HepG2 (cell line): ENCODE results near the gene IDH3G. TPM values are rescaled to one million over a fixed set of nuclear protein-coding genes. Genes with fewer than 3 reads are reported as not detected.

Experiments used
- ATAC-seq: fragments of 200-7000 bp; cut with Tn5 transposase; 3 replicates; pipeline ENCODE4 v1.9.1; 2020; ENCODE audit warnings: mild to moderate bottlenecking, moderate library complexity
- BruUV-seq: library from RNA; stranded (reverse); fragments of 400-500 nt; replicated peaks from 2 replicates; lab custom pipeline; 2021; lab: Mats Ljungman, UMichigan
- CTCF ChIA-PET: fragments of 300-600 bp; formaldehyde crosslinking; extraction: SDS; loops from one replicate; lab custom pipeline; 2021; ENCODE audit warnings: low total read pairs, inconsistent platforms, low intra/inter-chr PET ratio; lab: Yijun Ruan, JAX
- POLR2A ChIA-PET: fragments of 350-600 bp; sonication (Branson Sonifier 250); formaldehyde crosslinking; loops from one replicate; lab custom pipeline; 2020; ENCODE audit warnings: antibody characterized with exemption, inconsistent platforms; lab: Yijun Ruan, JAX
- DNase-seq: peaks from one replicate; pipeline ENCODE4 v3.0.0-alpha.2; 2015; ENCODE audit warnings: low spot score
- FAIRE-seq: peaks from 3 replicates; lab custom pipeline; 2011; peaks lifted over from hg19 to GRCh38; lab: Jason Lieb, UNC
- H2AFZ ChIP-seq: one replicate; pipeline ENCODE4 v1.6.1; 2011; ENCODE audit warnings: low read length, inconsistent platforms
- H3K27ac ChIP-seq: fragments of 300-600 bp; 3 replicates; pipeline ENCODE4 v1.8.0; 2011; ENCODE audit warnings: mixed run types, mild to moderate bottlenecking, mixed read lengths, low read length, inconsistent platforms; ENCODE audit not compliant: insufficient read depth; ENCODE audit errors: extremely low read length
- H3K27me3 ChIP-seq, 2 experiments: fragments of 200-600 bp in 1 of 2; 2 replicates in 1 of 2; 3 replicates in 1 of 2; pipeline versions ENCODE4 v1.6.0 to v1.8.0; 2011; ENCODE audit warnings: low read length in 2 of 2, mild to moderate bottlenecking in 2 of 2, moderate library complexity in 2 of 2, inconsistent platforms in 1 of 2; ENCODE audit not compliant: insufficient read depth in 2 of 2, control insufficient read depth in 1 of 2
- H3K36me3 ChIP-seq, 2 experiments: fragments of 200-600 bp in 1 of 2; replicated peaks in 1 of 2; 2 replicates in 1 of 2; 3 replicates in 1 of 2; pipeline versions ENCODE4 v1.5.1 to v1.8.0; 2011; ENCODE audit warnings: low read length in 2 of 2, inconsistent platforms in 1 of 2; ENCODE audit not compliant: insufficient read depth in 2 of 2, control insufficient read depth in 1 of 2
- H3K4me1 ChIP-seq: 2 replicates; pipeline ENCODE4 v1.5.1; 2012; ENCODE audit warnings: low read length, inconsistent platforms; ENCODE audit not compliant: insufficient read depth
- H3K4me2 ChIP-seq: 2 replicates; pipeline ENCODE4 v1.6.0; 2011; ENCODE audit warnings: low read depth, low read length, inconsistent platforms
- H3K4me3 ChIP-seq, 3 experiments: fragments of 200-600 bp in 1 of 3; sonication (generic), shearing (Covaris generic) in 1 of 3; replicated peaks in 1 of 3; 2 replicates each; pipeline ENCODE4 v1.5.1; 2011 to 2016; ENCODE audit warnings: low read length in 3 of 3, inconsistent platforms in 2 of 3, low read depth in 2 of 3, mild to moderate bottlenecking in 2 of 3, control low read depth in 1 of 3, mixed read lengths in 1 of 3; ENCODE audit not compliant: insufficient read depth in 1 of 3
- H3K79me2 ChIP-seq: one replicate; pipeline ENCODE4 v1.6.1; 2011; ENCODE audit warnings: low read length, inconsistent platforms; ENCODE audit not compliant: insufficient read depth
- H3K9ac ChIP-seq: 2 replicates; pipeline ENCODE4 v1.6.0; 2011; ENCODE audit warnings: mild to moderate bottlenecking, low read depth, low read length, inconsistent platforms; ENCODE audit not compliant: insufficient read depth
- H3K9me3 ChIP-seq: 2 replicates; pipeline ENCODE4 v1.5.1; 2012; ENCODE audit warnings: mild to moderate bottlenecking, low read length
- H4K20me1 ChIP-seq: 2 replicates; pipeline ENCODE4 v1.6.0; 2011; ENCODE audit warnings: inconsistent platforms, mild to moderate bottlenecking, low read length, moderate library complexity; ENCODE audit not compliant: insufficient read depth
- AGO2 ChIP-seq: fragments of 200-400 bp; formaldehyde crosslinking; optimal IDR thresholded peaks from 2 replicates; pipeline ENCODE3; 2017; ENCODE audit warnings: mild to moderate bottlenecking, low read depth, low read length, moderate library complexity
- ARNT ChIP-seq: fragments of 450-650 bp; IDR thresholded peaks from 2 replicates; pipeline ENCODE4 v1.6.1; 2017
- CERS6 ChIP-seq: sonication (generic); formaldehyde crosslinking; IDR thresholded peaks from 2 replicates; pipeline ENCODE4 v1.5.0; 2020; ENCODE audit warnings: missing genetic modification reagents
- CREM ChIP-seq, 2 experiments: sonication (generic) in 1 of 2; formaldehyde crosslinking in 1 of 2; IDR thresholded peaks; 2 replicates each; pipeline versions ENCODE4 v1.4.0 to v1.6.1; 2016 to 2020; ENCODE audit warnings: antibody characterized with exemption in 1 of 2, mild to moderate bottlenecking in 1 of 2, missing genetic modification reagents in 1 of 2
- HOXA5 ChIP-seq: sonication (generic); formaldehyde crosslinking; IDR thresholded peaks from 2 replicates; pipeline ENCODE4 v1.4.0; 2020; ENCODE audit warnings: missing genetic modification reagents
- KDM1A ChIP-seq: IDR thresholded peaks from 2 replicates; pipeline ENCODE4 v1.6.1; 2016; ENCODE audit warnings: missing compliant biosample characterization
- MXI1 ChIP-seq: IDR thresholded peaks from 3 replicates; pipeline ENCODE4 v1.6.1; 2012; ENCODE audit warnings: low read depth, low read length, inconsistent platforms, borderline replicate concordance
- MYC ChIP-seq: sonication (generic); formaldehyde crosslinking; IDR thresholded peaks from 2 replicates; pipeline ENCODE4 v1.9.0; 2021; ENCODE audit warnings: missing genetic modification reagents, borderline replicate concordance
- STAT5B ChIP-seq: sonication (generic); formaldehyde crosslinking; IDR thresholded peaks from 2 replicates; pipeline ENCODE4 v1.4.0; 2020; ENCODE audit warnings: missing genetic modification reagents
- XBP1 ChIP-seq: sonication (generic); formaldehyde crosslinking; IDR thresholded peaks from 2 replicates; pipeline ENCODE4 v1.5.0; 2020; ENCODE audit warnings: missing genetic modification reagents
- YY1 ChIP-seq: IDR thresholded peaks from 2 replicates; pipeline ENCODE4 v1.6.1; 2011; ENCODE audit warnings: low read length, low read depth, moderate library complexity, mild to moderate bottlenecking; ENCODE audit not compliant: insufficient read depth, insufficient replicate concordance
- ZBTB42 ChIP-seq: sonication (generic); formaldehyde crosslinking; IDR thresholded peaks from 2 replicates; pipeline ENCODE4 v1.5.0; 2020; ENCODE audit warnings: mild to moderate bottlenecking, missing genetic modification reagents
- ZBTB44 ChIP-seq: sonication (generic); formaldehyde crosslinking; IDR thresholded peaks from 2 replicates; pipeline ENCODE4 v1.4.0; 2020; ENCODE audit warnings: missing genetic modification reagents
- ZNF235 ChIP-seq: sonication (generic); formaldehyde crosslinking; IDR thresholded peaks from 2 replicates; pipeline ENCODE4 v1.8.1; 2023; ENCODE audit warnings: mild to moderate bottlenecking, missing genetic modification reagents, borderline replicate concordance
- WGBS: methylation state at CpG from one replicate; pipeline ENCODE4 v1.1.6; 2017; ENCODE audit warnings: low lambda C conversion rate; 5-methylcytosine and 5-hydroxymethylcytosine counted together
- in situ Hi-C: cut with HindIII; loops from 2 replicates; pipeline ENCODE4 v1.10.0; 2017; ENCODE audit warnings: low pct_unique_long_range_greater_than_20kb; ENCODE audit not compliant: extremely low pct_ligation_motif_present
- intact Hi-C: fragments of 100-400 bp; cut with micrococcal nuclease; formaldehyde crosslinking; loops from one replicate; pipeline ENCODE4 v1.10.0; 2022; ENCODE audit not compliant: unreplicated experiment
- polyA plus RNA-seq, 8 experiments: library from polyadenylated mRNA; depleted of rRNA in 3 of 8; stranded (reverse) in 7 of 8; unstranded in 1 of 8; fragments of >200 nt; fragmentation: Illumina TruSeq in 4 of 8; extraction: Trizol in 4 of 8; gene quantifications; 2 replicates each; pipeline versions ENCODE4 v1.2.1 to v1.2.3, GENCODE V29; 2011 to 2016; ENCODE audit warnings: low read depth in 4 of 8, missing spikeins in 1 of 8, mixed read lengths in 1 of 8; ENCODE audit not compliant: insufficient read depth in 1 of 8
- total RNA-seq, 5 experiments: library from RNA; depleted of rRNA; stranded (reverse); fragments of >200 nt; fragmentation: Illumina TruSeq; extraction: Trizol; gene quantifications; 2 replicates each; pipeline ENCODE4 v1.2.3, GENCODE V29; 2016; ENCODE audit warnings: low read depth in 1 of 5

The IDH3G gene
- total and polyA plus RNA-seq, 2 of the 13 experiments (the other 11 are each of a cell fraction or from before 2014, with no cell fraction given) = 18.7 to 35.5 TPM

GRCh38 chrX:153783378-153784013, 10.7 kb downstream of the IDH3G start:
- no peak overlapping the region for H3K9ac ChIP-seq
- no peak overlapping the region for H3K27ac ChIP-seq
- no peaks in the 10 kb centered on the region; a peak in 2 of 5 replicates for H3K36me3 ChIP-seq
- no peak overlapping the region for H2AFZ ChIP-seq
- no peaks in the 10 kb centered on the region for H3K27me3 ChIP-seq
- intact Hi-C loops = loop anchor here (2.0 kb wide), 1 partner anchor 19 kb away; the partner anchor contains the start of gene PLXNB3
- H3K79me2 ChIP-seq = no peaks in the 10 kb centered on the region
- FAIRE-seq (no peak), ATAC-seq (no peak), DNase-seq (no peak)
- no peaks in the 10 kb centered on the region for H4K20me1 ChIP-seq
- CTCF ChIA-PET = no interaction called here
- WGBS = 97% methylated on average over 14 of the region's 24 CpGs
- in situ Hi-C loops = no loop called here
- no peaks in the 10 kb centered on the region for H3K4me1 ChIP-seq
- TF ChIP-seq MXI1 = no peak
- TF ChIP-seq CREM (IDR thresholded peaks at IDR 0.05) = no peak
- TF ChIP-seq CREM (CRISPR knock-in tag; IDR thresholded peaks at IDR 0.05) = no peak
- no peak for TF ChIP-seq CERS6 (CRISPR knock-in tag)
- no peak for TF ChIP-seq XBP1 (CRISPR knock-in tag)
- TF ChIP-seq HOXA5 (CRISPR knock-in tag) = no peak
- no peak for TF ChIP-seq STAT5B (CRISPR knock-in tag)
- H3K4me2 ChIP-seq = no peak overlapping the region
- H3K9me3 ChIP-seq = no peaks in the 10 kb centered on the region
- BruUV-seq = no TSS peak
- POLR2A ChIA-PET = interaction anchor here (1.5 kb wide), 1 partner anchor 11 kb away, joined by 3 read pairs; the partner anchor contains the start of genes IDH3G and SSR4
- H3K4me3 ChIP-seq = no peak overlapping the region

GRCh38 chrX:153782871-153783270, 11.3 kb downstream of the IDH3G start:
- intact Hi-C loops = loop anchor here (2.0 kb wide), 1 partner anchor 18 kb away; the partner anchor contains the start of gene PLXNB3
- H3K4me1 ChIP-seq = no peaks in the 10 kb centered on the region
- no peak for TF ChIP-seq ZBTB44 (CRISPR knock-in tag)
- no peak for TF ChIP-seq ARNT
- TF ChIP-seq ZBTB42 = no peak
- TF ChIP-seq KDM1A (CRISPR knock-in tag) = no peak
- TF ChIP-seq AGO2 = peak; percentile 60
- no peak for TF ChIP-seq YY1
- TF ChIP-seq MYC (CRISPR knock-in tag) = no peak
- TF ChIP-seq ZNF235 (CRISPR knock-in tag) = no peak
- TF ChIP-seq, all 625 proteins: peak for 1
- ATAC-seq (no peak), DNase-seq (no peak), FAIRE-seq (no peak)
- ChIA-PET POLR2A (interaction anchor here (1.0 to 1.5 kb wide), 2 partner anchors 9 to 11 kb away, joined by 3 to 4 read pairs; partner anchors contain the start of genes IDH3G and SSR4), CTCF (no interaction called here)
- no peak overlapping the region for H3K9ac ChIP-seq
- no peaks in the 10 kb centered on the region for H3K27me3 ChIP-seq
- no peaks in the 10 kb centered on the region for H3K79me2 ChIP-seq
- no peak overlapping the region for H3K4me2 ChIP-seq
- no TSS peak for BruUV-seq
- no peaks in the 10 kb centered on the region for H4K20me1 ChIP-seq
- no CpG with 5 or more reads among the region's 14 CpGs for WGBS
- no peak overlapping the region for H3K27ac ChIP-seq
- in situ Hi-C loops = no loop called here
- H3K9me3 ChIP-seq = no peaks in the 10 kb centered on the region
- no peak overlapping the region for H3K4me3 ChIP-seq
- no peaks in the 10 kb centered on the region; a peak in 2 of 5 replicates for H3K36me3 ChIP-seq
- H2AFZ ChIP-seq = no peak overlapping the region
